ENCODE results near the gene DRAXIN. TPM values are rescaled to one million over a fixed set of nuclear protein-coding genes. Genes with fewer than 3 reads are reported as not detected.
A peak's percentile ranks its signal among the peaks of the same experiment; 100 is the strongest.
"Not testable (repeated sequence)": the region's sequence is repeated elsewhere in the genome, so short reads cannot be mapped to it uniquely, and the experiment has no call there.

DRAXIN gene, protein sequence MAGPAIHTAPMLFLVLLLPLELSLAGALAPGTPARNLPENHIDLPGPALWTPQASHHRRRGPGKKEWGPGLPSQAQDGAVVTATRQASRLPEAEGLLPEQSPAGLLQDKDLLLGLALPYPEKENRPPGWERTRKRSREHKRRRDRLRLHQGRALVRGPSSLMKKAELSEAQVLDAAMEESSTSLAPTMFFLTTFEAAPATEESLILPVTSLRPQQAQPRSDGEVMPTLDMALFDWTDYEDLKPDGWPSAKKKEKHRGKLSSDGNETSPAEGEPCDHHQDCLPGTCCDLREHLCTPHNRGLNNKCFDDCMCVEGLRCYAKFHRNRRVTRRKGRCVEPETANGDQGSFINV
- total RNA-seq = 0.07 TPM in 2 replicates

DNA sequence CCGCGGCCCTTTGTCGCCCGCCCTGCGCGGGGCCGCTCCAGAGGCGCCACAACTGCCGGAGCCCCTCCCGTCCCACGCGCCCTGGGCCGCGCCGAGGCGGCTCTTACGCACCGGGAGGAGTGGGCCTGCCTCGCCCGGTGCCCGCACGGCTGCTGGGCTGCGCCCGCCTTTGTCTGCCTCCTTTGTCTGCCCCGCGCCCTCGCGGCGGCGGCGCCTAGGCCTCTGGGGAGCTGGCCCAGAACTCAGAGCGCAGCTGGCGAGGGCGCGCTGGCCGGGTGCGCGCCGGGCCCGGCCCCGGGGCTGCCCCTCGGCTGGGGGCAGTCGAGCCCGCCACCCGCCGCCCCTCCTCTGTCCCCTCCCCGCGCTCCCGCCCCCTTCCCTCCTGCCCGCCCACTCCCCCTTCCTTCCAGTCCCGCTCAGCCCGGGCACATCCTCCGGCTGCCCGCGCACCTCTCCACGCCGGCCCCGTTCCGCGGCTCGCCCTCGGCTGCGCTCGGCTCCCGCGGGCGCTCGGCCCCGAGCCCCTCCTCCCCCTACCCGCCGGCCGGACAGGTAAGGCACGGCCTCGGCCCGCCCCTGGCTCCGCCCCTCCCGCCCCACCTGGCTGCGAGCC is at the start of gene DRAXIN:
Gene DRAXIN (plus strand): TSS at position 409 of the 613 bp plus-strand sequence. CDS start 14,549 bp downstream, outside the sequence.
- peaks cover 50% of the 10 kb centered on the region for H3K27me3 Mint-ChIP-seq (ENCODE audit: low read depth)
- no peaks in the 10 kb centered on the region for H3K9me3 Mint-ChIP-seq
- no peaks in the 10 kb centered on the region for H3K36me3 Mint-ChIP-seq (ENCODE audit: low read depth)
- H3K4me1 Mint-ChIP-seq (ENCODE audit: low read depth) = peaks cover 13% of the 10 kb centered on the region
- H3K27ac Mint-ChIP-seq = no peak within 1 kb of the TSS
- intact Hi-C loops (cut with micrococcal nuclease) = no loop called here
- DNase-seq (ENCODE audit: low spot score) = no peak
- H3K4me3 Mint-ChIP-seq (ENCODE audit: low read depth) = peak within 1 kb of the TSS; percentile 24

DNA sequence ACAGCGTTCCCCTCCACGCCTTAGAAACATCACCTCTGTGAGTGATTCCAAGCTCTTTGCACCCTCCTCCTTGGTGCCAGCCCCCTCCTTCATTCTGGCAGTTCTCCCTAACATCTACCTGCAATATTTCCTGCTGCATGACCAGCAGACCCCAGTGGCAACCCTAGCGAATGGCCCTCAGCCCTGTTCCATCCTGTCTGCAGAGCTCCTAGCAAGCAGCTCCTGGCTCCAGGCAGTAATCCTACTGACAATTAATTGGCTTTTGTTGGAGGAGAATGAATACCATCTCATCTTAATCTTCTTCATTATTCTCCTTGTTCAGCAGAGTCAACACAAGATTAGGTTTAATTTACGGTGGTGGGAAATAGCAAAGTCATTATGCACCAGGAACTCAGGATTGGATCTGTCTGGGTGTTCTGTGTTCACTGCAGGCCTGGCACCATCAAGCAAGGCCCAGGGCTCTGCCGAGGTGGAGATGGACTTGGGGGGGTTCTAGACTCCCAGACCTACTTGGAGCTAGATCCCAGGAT is 49.7 kb upstream of the DRAXIN start:
- H3K4me3 Mint-ChIP-seq (ENCODE audit: low read depth) = no peak overlapping the region
- no peaks in the 10 kb centered on the region for H3K36me3 Mint-ChIP-seq (ENCODE audit: low read depth)
- H3K9me3 Mint-ChIP-seq = no peaks in the 10 kb centered on the region
- no peak for DNase-seq (ENCODE audit: low spot score)
- H3K27me3 Mint-ChIP-seq (ENCODE audit: low read depth) = no peaks in the 10 kb centered on the region
- no peaks in the 10 kb centered on the region for H3K4me1 Mint-ChIP-seq (ENCODE audit: low read depth)
- intact Hi-C loops (cut with micrococcal nuclease) = loop anchor here (1.0 kb wide), 3 partner anchors 305 to 605 kb away; no protein-coding TSS in a partner anchor
- H3K27ac Mint-ChIP-seq = no peak overlapping the region

DNA sequence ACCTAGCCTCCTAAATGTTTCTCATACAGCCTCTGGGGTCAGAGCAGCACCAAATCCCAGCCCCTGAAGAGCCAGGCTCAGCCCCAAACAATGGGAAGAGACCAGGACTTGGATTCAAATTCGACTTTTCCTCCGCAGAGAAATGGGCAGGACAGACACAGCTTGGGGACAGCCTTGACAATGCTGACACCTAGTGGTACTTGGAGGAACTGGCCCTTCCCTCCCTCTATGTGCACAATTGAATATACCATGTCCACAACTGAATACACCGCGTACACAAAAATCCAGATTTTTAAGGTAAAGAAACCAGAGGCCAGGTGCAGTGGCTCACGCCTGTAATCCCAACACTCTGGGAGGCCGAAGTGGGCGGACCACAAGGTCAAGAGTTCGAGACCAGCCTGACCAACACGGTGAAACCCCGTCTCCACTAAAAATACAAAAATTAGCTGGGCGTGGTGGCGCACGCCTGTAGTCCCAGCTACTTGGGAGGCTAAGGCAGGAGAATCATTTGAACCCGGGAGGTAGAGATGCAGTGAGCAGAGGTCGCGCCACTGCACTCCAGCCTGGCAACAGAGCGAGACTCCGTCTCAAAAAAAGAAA is 49.0 kb upstream of the DRAXIN start:
- H3K27ac Mint-ChIP-seq; H3K9me3 Mint-ChIP-seq; H3K4me3 Mint-ChIP-seq (ENCODE audit: low read depth); H3K36me3 Mint-ChIP-seq (ENCODE audit: low read depth); H3K27me3 Mint-ChIP-seq (ENCODE audit: low read depth); H3K4me1 Mint-ChIP-seq (ENCODE audit: low read depth): not testable (repeated sequence)
- intact Hi-C loops (cut with micrococcal nuclease) = loop anchor here (1.0 kb wide), 3 partner anchors 305 to 605 kb away; no protein-coding TSS in a partner anchor
- DNase-seq (ENCODE audit: low spot score) = peak; percentile 50

DNA sequence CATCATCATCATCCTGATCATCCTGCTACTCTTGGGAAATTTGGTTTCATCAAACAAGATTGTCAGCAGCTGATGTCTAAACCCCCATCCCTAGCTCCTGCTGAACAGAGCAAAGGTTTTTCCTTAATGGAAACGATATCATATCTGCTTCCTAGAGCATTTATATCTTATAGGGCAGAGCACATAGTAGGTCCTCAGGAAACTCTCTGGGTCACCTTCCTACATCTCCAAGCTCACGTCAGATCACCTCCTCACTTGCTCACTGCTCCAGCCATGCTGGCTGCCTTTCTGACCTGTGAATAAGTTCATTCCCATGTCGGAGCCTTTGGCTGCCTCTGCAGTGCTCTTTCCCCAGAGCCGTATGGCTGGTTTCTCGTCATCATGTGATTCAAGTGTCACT is 47.7 kb upstream of the DRAXIN start:
- H3K27me3 Mint-ChIP-seq (ENCODE audit: low read depth) = no peaks in the 10 kb centered on the region
- DNase-seq (ENCODE audit: low spot score) = no peak
- no peaks in the 10 kb centered on the region for H3K36me3 Mint-ChIP-seq (ENCODE audit: low read depth)
- H3K27ac Mint-ChIP-seq = no peak overlapping the region
- intact Hi-C loops (cut with micrococcal nuclease) = no loop called here
- no peaks in the 10 kb centered on the region for H3K4me1 Mint-ChIP-seq (ENCODE audit: low read depth)
- no peaks in the 10 kb centered on the region for H3K9me3 Mint-ChIP-seq
- no peak overlapping the region for H3K4me3 Mint-ChIP-seq (ENCODE audit: low read depth)

DNA sequence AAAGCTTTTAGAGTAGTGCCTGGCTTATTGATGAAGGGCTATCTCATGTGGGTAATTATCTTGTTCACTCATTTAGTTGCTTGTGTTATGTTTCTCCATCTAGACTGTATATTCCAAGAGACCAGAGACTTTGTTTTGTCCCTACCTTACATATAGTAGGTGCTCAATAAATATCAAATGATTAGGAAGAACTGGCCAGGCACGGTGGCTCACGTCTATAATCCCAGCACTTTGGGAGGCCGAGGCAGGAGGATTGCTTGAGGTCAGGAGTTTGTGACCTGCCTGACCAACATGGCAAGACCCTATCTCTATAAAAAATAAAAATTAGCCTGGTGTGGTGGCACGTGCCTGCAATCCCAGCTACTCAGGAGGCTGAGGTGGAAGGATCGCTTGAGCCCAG is 46.2 kb upstream of the DRAXIN start:
- DNase-seq (ENCODE audit: low spot score) = no peak
- intact Hi-C loops (cut with micrococcal nuclease) = no loop called here
- no peak overlapping the region for H3K4me3 Mint-ChIP-seq (ENCODE audit: low read depth)
- H3K9me3 Mint-ChIP-seq = no peaks in the 10 kb centered on the region
- H3K27ac Mint-ChIP-seq = no peak overlapping the region
- no peaks in the 10 kb centered on the region for H3K36me3 Mint-ChIP-seq (ENCODE audit: low read depth)
- H3K27me3 Mint-ChIP-seq (ENCODE audit: low read depth) = peaks cover 3% of the 10 kb centered on the region
- H3K4me1 Mint-ChIP-seq (ENCODE audit: low read depth) = peaks cover 4% of the 10 kb centered on the region

DNA sequence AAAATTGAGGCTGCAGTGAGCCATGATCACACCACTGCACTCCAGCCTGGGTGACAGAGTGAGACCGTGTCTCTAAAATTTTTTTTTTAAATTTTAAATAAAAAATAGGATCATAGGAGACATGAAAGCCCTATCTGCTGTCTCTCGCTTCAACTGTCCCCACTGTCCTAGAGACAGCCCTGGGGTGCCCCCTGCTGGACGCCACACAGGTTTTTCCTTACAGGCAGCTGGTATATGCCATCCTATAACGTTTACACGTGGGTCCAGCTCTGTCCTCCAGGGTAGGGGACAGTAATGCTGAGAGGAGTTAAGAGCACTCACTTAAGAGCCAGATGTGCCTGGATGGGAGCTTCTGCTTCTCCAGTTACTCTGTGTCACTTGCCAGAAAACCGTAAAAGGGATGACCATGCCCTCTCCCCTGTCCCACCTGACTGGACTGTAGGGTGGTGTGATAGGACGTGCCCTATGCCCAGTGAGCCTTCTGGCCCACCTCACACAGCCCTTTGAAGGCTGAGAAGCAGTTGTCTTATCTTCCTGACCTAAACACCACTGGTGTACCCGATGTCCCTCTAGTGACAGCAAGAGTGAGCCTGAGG is 45.7 kb upstream of the DRAXIN start:
- peaks cover 6% of the 10 kb centered on the region for H3K4me1 Mint-ChIP-seq (ENCODE audit: low read depth)
- H3K27ac Mint-ChIP-seq = no peak overlapping the region
- peaks cover 4% of the 10 kb centered on the region for H3K27me3 Mint-ChIP-seq (ENCODE audit: low read depth)
- DNase-seq (ENCODE audit: low spot score) = peak; percentile 68
- H3K4me3 Mint-ChIP-seq (ENCODE audit: low read depth) = no peak overlapping the region
- intact Hi-C loops (cut with micrococcal nuclease) = no loop called here
- no peaks in the 10 kb centered on the region for H3K9me3 Mint-ChIP-seq
- H3K36me3 Mint-ChIP-seq (ENCODE audit: low read depth) = no peaks in the 10 kb centered on the region

DNA sequence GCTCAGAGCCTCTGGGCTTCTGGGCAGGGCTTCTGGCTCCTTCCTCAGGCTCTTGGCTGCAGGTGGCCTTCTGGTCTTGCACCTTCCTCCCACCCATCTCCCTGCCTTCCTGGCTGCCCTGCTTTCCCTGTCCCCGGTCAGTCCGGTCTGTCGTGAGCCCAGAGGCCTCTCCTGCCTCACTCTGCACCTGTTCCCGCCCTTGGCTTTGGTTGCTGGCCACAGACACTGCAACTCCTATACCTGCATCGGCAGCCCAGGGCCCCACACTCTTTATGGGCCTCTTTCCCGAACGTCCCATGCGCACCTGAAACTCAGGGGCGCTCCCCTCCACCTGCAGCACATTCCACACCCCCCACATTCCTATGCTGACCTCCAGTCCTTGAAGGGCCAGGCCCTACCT is 45.2 kb upstream of the DRAXIN start:
- no peaks in the 10 kb centered on the region for H3K9me3 Mint-ChIP-seq
- H3K4me1 Mint-ChIP-seq (ENCODE audit: low read depth) = peaks cover 10% of the 10 kb centered on the region
- peaks cover 9% of the 10 kb centered on the region for H3K27me3 Mint-ChIP-seq (ENCODE audit: low read depth)
- no peaks in the 10 kb centered on the region for H3K36me3 Mint-ChIP-seq (ENCODE audit: low read depth)
- H3K27ac Mint-ChIP-seq = no peak overlapping the region
- intact Hi-C loops (cut with micrococcal nuclease) = no loop called here
- DNase-seq (ENCODE audit: low spot score) = no peak
- H3K4me3 Mint-ChIP-seq (ENCODE audit: low read depth) = no peak overlapping the region

DNA sequence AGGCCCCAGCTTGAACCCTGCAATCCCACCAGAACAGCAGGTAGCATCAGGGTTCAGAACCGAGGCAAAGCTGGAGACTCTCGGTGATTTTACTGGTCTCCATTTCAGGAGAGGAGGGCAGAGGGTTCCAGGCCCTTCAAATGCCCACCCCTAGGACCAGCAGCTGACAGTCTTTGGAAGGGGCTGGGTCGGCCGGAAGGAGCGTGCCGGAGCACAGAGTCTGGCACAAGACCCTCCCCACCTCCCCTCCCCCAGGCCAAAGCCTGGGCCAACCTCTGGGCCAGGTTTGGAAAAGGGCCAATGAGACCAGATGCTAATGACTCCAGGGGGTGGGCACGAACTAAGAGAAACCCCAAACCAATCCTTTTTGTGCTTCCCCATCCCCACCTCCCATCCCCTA is 44.2 kb upstream of the DRAXIN start:
- no peak overlapping the region for H3K27ac Mint-ChIP-seq
- peaks cover 10% of the 10 kb centered on the region for H3K4me1 Mint-ChIP-seq (ENCODE audit: low read depth)
- H3K27me3 Mint-ChIP-seq (ENCODE audit: low read depth) = peaks cover 15% of the 10 kb centered on the region
- H3K36me3 Mint-ChIP-seq (ENCODE audit: low read depth) = no peaks in the 10 kb centered on the region
- no peaks in the 10 kb centered on the region for H3K9me3 Mint-ChIP-seq
- H3K4me3 Mint-ChIP-seq (ENCODE audit: low read depth) = no peak overlapping the region
- intact Hi-C loops (cut with micrococcal nuclease) = no loop called here
- DNase-seq (ENCODE audit: low spot score) = no peak

DNA sequence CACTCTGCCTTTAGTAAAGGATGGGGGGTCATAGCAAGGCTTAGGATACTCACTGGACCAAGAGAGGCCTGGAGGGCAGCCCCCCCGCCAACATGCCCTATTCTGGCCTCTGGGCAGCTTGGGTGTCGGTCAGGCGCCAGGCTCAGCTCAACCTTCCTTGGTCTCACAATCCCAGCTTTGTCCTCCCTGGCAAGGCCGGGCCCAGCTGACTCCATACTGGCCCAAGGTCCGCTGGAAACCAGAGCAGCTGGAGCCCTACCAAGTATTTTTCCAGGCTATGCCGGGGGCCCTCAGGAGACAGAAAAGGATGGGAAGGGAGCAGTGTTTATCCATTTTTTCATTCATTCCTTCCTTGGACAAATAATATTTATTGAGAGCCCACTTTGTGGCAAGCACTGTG is 43.5 kb upstream of the DRAXIN start:
- Mint-ChIP-seq H3K9me3 (no peaks in the 10 kb centered on the region), H3K36me3 (ENCODE audit: low read depth) (no peaks in the 10 kb centered on the region), H3K27me3 (ENCODE audit: low read depth) (peaks cover 17% of the 10 kb centered on the region), H3K4me3 (ENCODE audit: low read depth) (no peak overlapping the region), H3K4me1 (ENCODE audit: low read depth) (peaks cover 10% of the 10 kb centered on the region), H3K27ac (no peak overlapping the region)
- intact Hi-C loops (cut with micrococcal nuclease) = no loop called here
- no peak for DNase-seq (ENCODE audit: low spot score)

DNA sequence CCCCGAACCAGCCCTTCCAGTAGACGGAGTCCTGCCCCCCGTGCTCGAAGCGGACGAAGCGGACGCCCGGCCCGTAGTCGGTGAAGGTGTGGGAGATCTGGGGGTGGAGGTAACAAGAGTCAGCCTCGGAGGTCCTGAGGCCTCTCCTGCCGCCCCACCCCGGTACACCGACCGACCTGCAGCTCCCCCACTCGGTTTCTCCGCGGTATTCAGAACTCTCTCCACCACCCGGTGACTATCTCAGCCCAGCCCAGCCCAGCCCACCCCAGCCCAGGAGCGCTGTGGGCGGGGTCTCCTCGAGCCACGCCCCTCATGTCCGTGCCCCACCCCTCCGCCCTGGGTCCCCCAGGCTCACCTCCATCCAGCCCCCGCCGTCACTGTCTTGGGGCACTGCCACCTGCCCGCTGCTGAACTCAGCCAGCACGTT is 42.8 kb upstream of the DRAXIN start:
- peak; percentile 28 for DNase-seq (ENCODE audit: low spot score)
- Mint-ChIP-seq H3K4me3 (ENCODE audit: low read depth) (no peak overlapping the region), H3K4me1 (ENCODE audit: low read depth) (peaks cover 10% of the 10 kb centered on the region), H3K36me3 (ENCODE audit: low read depth) (no peaks in the 10 kb centered on the region), H3K9me3 (no peaks in the 10 kb centered on the region), H3K27ac (no peak overlapping the region), H3K27me3 (ENCODE audit: low read depth) (peaks cover 17% of the 10 kb centered on the region)
- intact Hi-C loops (cut with micrococcal nuclease) = no loop called here

DNA sequence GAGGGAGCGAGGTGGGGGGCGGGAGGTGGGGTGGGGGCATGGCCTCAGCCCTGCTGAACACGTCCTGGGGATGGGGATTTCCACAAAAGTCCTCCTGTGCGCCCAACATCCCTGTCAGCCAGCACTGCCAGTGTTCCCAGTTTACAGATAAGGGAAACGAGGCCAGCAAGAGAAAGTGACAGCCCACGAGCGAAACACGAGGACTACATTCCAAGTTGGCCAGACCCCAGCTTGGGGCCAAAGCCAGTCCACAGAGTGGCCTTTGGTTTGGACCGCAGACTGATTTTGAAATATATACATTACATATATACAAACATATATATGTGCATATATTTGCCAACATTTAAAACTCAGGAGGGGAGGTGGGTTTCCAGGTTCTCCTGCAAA is 42.3 kb upstream of the DRAXIN start:
- Mint-ChIP-seq H3K27me3 (ENCODE audit: low read depth) (peaks cover 17% of the 10 kb centered on the region), H3K4me3 (ENCODE audit: low read depth) (no peak overlapping the region)
- intact Hi-C loops (cut with micrococcal nuclease) = no loop called here

DNA sequence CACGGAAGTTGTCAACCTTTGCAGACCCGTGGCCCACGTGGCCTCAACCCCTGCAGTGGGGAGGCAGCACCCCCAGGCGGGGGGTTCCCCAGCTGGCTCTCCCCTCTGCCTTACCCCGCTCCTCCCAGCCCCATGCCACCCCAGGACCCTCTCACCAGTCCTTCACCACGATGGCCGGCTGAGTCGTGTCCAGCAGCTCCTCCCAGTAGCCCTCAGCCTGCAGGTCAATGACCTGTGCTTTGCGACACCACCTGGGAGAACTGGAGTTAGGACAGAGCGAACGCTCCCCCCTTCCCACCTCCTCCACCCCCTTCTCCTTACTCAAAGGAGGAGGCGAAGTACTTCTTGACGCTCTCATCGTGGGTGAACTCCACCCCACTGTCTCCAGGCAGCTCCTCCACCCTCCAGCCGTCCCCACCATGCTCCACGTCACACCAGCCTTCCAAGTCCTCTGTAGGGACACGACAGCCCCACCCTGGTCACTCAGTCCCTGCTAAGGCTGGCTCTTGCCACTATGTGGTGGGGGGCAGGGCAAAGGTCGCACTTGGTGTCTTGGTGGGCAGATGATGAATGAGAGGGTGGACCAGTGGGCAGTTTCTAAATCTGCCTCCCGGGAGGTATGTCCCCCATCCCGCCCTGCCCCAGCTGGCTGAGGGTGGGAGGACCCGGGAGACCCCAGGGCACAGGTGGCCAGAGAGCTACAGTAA is 41.7 kb upstream of the DRAXIN start:
- no peak for DNase-seq (ENCODE audit: low spot score)
- Mint-ChIP-seq H3K27me3 (ENCODE audit: low read depth) (peaks cover 17% of the 10 kb centered on the region), H3K27ac (no peak overlapping the region), H3K36me3 (ENCODE audit: low read depth) (no peaks in the 10 kb centered on the region), H3K4me3 (ENCODE audit: low read depth) (no peak overlapping the region), H3K4me1 (ENCODE audit: low read depth) (peaks cover 10% of the 10 kb centered on the region), H3K9me3 (no peaks in the 10 kb centered on the region)
- intact Hi-C loops (cut with micrococcal nuclease) = loop anchor here (2.0 kb wide), 1 partner anchor 69 kb away; no protein-coding TSS in a partner anchor

More for the DNA sequence above, 42.3 kb upstream of the DRAXIN start:
- DNase-seq (ENCODE audit: low spot score) = no peak
- no peaks in the 10 kb centered on the region for H3K36me3 Mint-ChIP-seq (ENCODE audit: low read depth)
- no peaks in the 10 kb centered on the region for H3K9me3 Mint-ChIP-seq
- H3K27ac Mint-ChIP-seq = no peak overlapping the region
- H3K4me1 Mint-ChIP-seq (ENCODE audit: low read depth) = peaks cover 10% of the 10 kb centered on the region

All from activated T-helper 2 cell treated with anti-CD3 and anti-CD28 coated beads, Interferon-gamma antibody, Interleukin-2, Interleukin-4, amounts not matched to agents 10 μg/mL and 5 μg/mL and 100 μg/mL, durations not matched to agents 14 hours and 24 hours and 36 hours (primary cell).